Spleen (tissue), 7 donors: ENCODE data around the gene DPYD.

Experiments
- POLR2A ChIP-seq, 3 donors: fragments of 450-650 bp; IDR thresholded peaks; one replicate each; pipeline ENCODE4 v1.5.1; 2017; ENCODE audit warnings: antibody characterized with exemption in 3 of 3, mild to moderate bottlenecking in 1 of 3
- TF ChIP-seq, protein P1 (sequence below), 11 experiments: fragments of 200-600 bp in 7 of 11; fragments of 450-650 bp in 4 of 11; sonication (generic) in 4 of 11; IDR thresholded peaks in 8 of 11; conservative IDR thresholded peaks in 3 of 11; 1 replicate in 7 of 11; 2 replicates in 4 of 11; pipeline versions ENCODE4 v1.4.0 to v1.8.0; 2016 to 2021; ENCODE audit warnings: antibody characterized with exemption in 11 of 11, inconsistent platforms in 4 of 11, mild to moderate bottlenecking in 1 of 11
- donor health status: DM: no; HTN: no; CAD: no; lungs with moderate emphysema.
- donor health status: DM: no; HTN: no; CAD: no.
- donor health status: DM: no; HTN: no; CAD: no.

DNA sequence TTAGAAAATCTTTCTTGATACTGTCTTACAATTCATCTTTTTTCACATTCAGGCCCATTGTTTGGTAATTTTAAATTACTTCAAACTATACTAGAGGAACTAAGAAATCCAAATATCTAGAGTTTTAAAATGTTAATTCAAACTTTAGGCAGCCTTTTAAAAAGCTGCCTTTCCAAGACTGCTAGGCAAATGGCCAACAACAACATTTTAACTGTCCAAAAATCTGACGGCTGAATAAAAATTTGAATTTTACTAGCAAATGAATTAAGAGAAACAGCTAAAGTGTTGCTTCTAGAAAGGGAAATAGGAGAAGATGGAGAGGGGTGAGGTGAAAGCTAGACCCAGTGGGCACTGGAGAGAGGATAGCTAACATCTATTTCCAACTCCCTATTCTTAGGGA is 17.2 kb downstream of the DPYD start:
- TF ChIP-seq POLR2A (IDR thresholded peaks at IDR 0.05), result no peak
- TF ChIP-seq, protein P1, sequence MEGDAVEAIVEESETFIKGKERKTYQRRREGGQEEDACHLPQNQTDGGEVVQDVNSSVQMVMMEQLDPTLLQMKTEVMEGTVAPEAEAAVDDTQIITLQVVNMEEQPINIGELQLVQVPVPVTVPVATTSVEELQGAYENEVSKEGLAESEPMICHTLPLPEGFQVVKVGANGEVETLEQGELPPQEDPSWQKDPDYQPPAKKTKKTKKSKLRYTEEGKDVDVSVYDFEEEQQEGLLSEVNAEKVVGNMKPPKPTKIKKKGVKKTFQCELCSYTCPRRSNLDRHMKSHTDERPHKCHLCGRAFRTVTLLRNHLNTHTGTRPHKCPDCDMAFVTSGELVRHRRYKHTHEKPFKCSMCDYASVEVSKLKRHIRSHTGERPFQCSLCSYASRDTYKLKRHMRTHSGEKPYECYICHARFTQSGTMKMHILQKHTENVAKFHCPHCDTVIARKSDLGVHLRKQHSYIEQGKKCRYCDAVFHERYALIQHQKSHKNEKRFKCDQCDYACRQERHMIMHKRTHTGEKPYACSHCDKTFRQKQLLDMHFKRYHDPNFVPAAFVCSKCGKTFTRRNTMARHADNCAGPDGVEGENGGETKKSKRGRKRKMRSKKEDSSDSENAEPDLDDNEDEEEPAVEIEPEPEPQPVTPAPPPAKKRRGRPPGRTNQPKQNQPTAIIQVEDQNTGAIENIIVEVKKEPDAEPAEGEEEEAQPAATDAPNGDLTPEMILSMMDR (IDR thresholded peaks at IDR 0.05 in 8 of 11, conservative IDR thresholded peaks at IDR 0.05 in 3 of 11), result no peak
